SK-N-SH (cell line): ENCODE results near the gene PLPP2. TPM values are rescaled to one million over a fixed set of nuclear protein-coding genes. Genes with fewer than 3 reads are reported as not detected.
"Not testable (repeated sequence)": the region's sequence is repeated elsewhere in the genome, so short reads cannot be mapped to it uniquely, and the experiment has no call there.

Experiments used
- CTCF ChIA-PET: fragments of 300-600, 350-600 bp; formaldehyde crosslinking; extraction: SDS; loops from one replicate; lab custom pipeline; 2021; lab: Yijun Ruan, JAX
- POLR2A ChIA-PET: fragments of 350-600 bp; sonication (Branson Sonifier 250); formaldehyde crosslinking; extraction: SDS; loops from one replicate; lab custom pipeline; 2020; ENCODE audit warnings: antibody characterized with exemption, inconsistent platforms; lab: Yijun Ruan, JAX
- DNase-seq: peaks from one replicate; pipeline ENCODE4 v3.0.0; 2012
- H2AFZ ChIP-seq: fragments of 200-600 bp; sonication (generic); 2 replicates; pipeline ENCODE4 v1.8.1; 2016; ENCODE audit warnings: antibody characterized with exemption, mild to moderate bottlenecking, low read depth
- H3F3A ChIP-seq: fragments of 200-600 bp; sonication (generic); replicated peaks from 2 replicates; pipeline ENCODE3; 2016; ENCODE audit warnings: antibody characterized with exemption, mild to moderate bottlenecking; ENCODE audit not compliant: insufficient read depth
- H3K27ac ChIP-seq, 2 experiments: fragments of 200-500 bp in 1 of 2; fragments of 200-600 bp in 1 of 2; sonication (Bioruptor generic) in 1 of 2; sonication (generic), shearing (Covaris generic) in 1 of 2; 2 replicates each; pipeline versions ENCODE4 v1.5.1 to v1.6.1; 2014 to 2016; ENCODE audit warnings: low read depth in 2 of 2, inconsistent platforms in 1 of 2, low read length in 1 of 2, mild to moderate bottlenecking in 1 of 2, mixed read lengths in 1 of 2
- H3K27me3 ChIP-seq: fragments of 200-600 bp; sonication (generic), shearing (Covaris generic); 2 replicates; pipeline ENCODE4 v1.6.1; 2016; ENCODE audit warnings: mixed run types; ENCODE audit not compliant: insufficient read depth
- H3K36me3 ChIP-seq, 2 experiments: fragments of 200-500 bp in 1 of 2; fragments of 200-600 bp in 1 of 2; sonication (Bioruptor generic) in 1 of 2; sonication (generic) in 1 of 2; replicated peaks in 1 of 2; 2 replicates each; pipeline versions ENCODE3 to v1.5.1; 2014 to 2016; ENCODE audit warnings: low read length in 1 of 2, mild to moderate bottlenecking in 1 of 2; ENCODE audit not compliant: insufficient read depth in 2 of 2, control insufficient read depth in 1 of 2
- H3K4me1 ChIP-seq, 2 experiments: fragments of 200-500 bp in 1 of 2; fragments of 200-600 bp in 1 of 2; sonication (Bioruptor generic) in 1 of 2; sonication (generic), shearing (Covaris generic) in 1 of 2; 2 replicates each; pipeline versions ENCODE4 v1.5.1 to v1.6.1; 2014 to 2016; ENCODE audit warnings: low read depth in 1 of 2, low read length in 1 of 2, mixed run types in 1 of 2; ENCODE audit not compliant: insufficient read depth in 2 of 2, control insufficient read depth in 1 of 2
- H3K4me2 ChIP-seq: fragments of 200-600 bp; sonication (generic), shearing (Covaris generic); 2 replicates; pipeline ENCODE4 v1.6.1; 2017; ENCODE audit warnings: mixed run types
- H3K4me3 ChIP-seq, 2 experiments: fragments of 200-500 bp in 1 of 2; fragments of 200-600 bp in 1 of 2; sonication (Bioruptor generic) in 1 of 2; sonication (generic), shearing (Covaris generic) in 1 of 2; 2 replicates each; pipeline versions ENCODE4 v1.5.1 to v1.8.1; 2014 to 2016; ENCODE audit warnings: low read depth in 2 of 2, inconsistent platforms in 1 of 2, low read length in 1 of 2, mild to moderate bottlenecking in 1 of 2, mixed read lengths in 1 of 2, moderate library complexity in 1 of 2
- H3K79me2 ChIP-seq: fragments of 200-600 bp; sonication (generic); 2 replicates; pipeline ENCODE4 v1.8.1; 2017; ENCODE audit warnings: mild to moderate bottlenecking; ENCODE audit not compliant: insufficient read depth
- H3K9ac ChIP-seq: fragments of 200-600 bp; sonication (generic); 2 replicates; pipeline ENCODE4 v1.6.1; 2017; ENCODE audit warnings: mixed run types
- H3K9me2 ChIP-seq: fragments of 200-600 bp; sonication (generic); 2 replicates; pipeline ENCODE4 v1.6.1; 2017; ENCODE audit warnings: mixed run types
- H3K9me3 ChIP-seq: fragments of 200-600 bp; sonication (generic); 2 replicates; pipeline ENCODE4 v1.6.1; 2017; ENCODE audit warnings: mixed run types, mild to moderate bottlenecking, moderate library complexity
- H4K20me1 ChIP-seq: fragments of 200-600 bp; sonication (generic); 2 replicates; pipeline ENCODE4 v1.6.1; 2017; ENCODE audit warnings: mild to moderate bottlenecking, mixed run types; ENCODE audit not compliant: insufficient read depth
- FOXJ3 ChIP-seq: sonication (generic); formaldehyde crosslinking; IDR thresholded peaks from 2 replicates; pipeline ENCODE4 v1.5.1; 2020; ENCODE audit warnings: mild to moderate bottlenecking, missing genetic modification reagents
- GABPA ChIP-seq: IDR thresholded peaks from 2 replicates; pipeline ENCODE4 v1.4.0; 2012; ENCODE audit warnings: low read depth, mild to moderate bottlenecking
- NFIC ChIP-seq: IDR thresholded peaks from 2 replicates; pipeline ENCODE4 v1.4.0; 2012; ENCODE audit warnings: borderline replicate concordance
- SMC3 ChIP-seq: IDR thresholded peaks from 2 replicates; pipeline ENCODE4 v1.6.1; 2012; ENCODE audit warnings: low read depth, low read length, improper control_type of control experiment
- TEAD4 ChIP-seq: IDR thresholded peaks from 2 replicates; pipeline ENCODE4 v1.4.0; 2012; ENCODE audit warnings: mild to moderate bottlenecking, borderline replicate concordance; ENCODE audit not compliant: insufficient read depth
- WGBS: methylation state at CpG from one replicate; pipeline ENCODE4 v1.1.6; 2017; ENCODE audit warnings: low lambda C conversion rate; 5-methylcytosine and 5-hydroxymethylcytosine counted together
- polyA plus RNA-seq, 3 experiments: library from polyadenylated mRNA; depleted of rRNA; stranded (reverse); fragments of >200 nt; gene quantifications; 2 replicates each; pipeline ENCODE4 v1.2.3, GENCODE V29; 2012
- TF ChIP-seq, protein P1 (sequence below): fragments of 150-350 bp; IDR thresholded peaks from 2 replicates; pipeline ENCODE4 v1.6.1; 2017; ENCODE audit warnings: antibody characterized with exemption, low read length, low read depth, borderline replicate concordance
- TF ChIP-seq, protein P2 (sequence below): IDR thresholded peaks from 2 replicates; pipeline ENCODE4; 2012

Gene PLPP2
- polyA plus RNA-seq, 1 of the 3 experiments (the other 2 are of a cell fraction) = 33.6 TPM

DNA sequence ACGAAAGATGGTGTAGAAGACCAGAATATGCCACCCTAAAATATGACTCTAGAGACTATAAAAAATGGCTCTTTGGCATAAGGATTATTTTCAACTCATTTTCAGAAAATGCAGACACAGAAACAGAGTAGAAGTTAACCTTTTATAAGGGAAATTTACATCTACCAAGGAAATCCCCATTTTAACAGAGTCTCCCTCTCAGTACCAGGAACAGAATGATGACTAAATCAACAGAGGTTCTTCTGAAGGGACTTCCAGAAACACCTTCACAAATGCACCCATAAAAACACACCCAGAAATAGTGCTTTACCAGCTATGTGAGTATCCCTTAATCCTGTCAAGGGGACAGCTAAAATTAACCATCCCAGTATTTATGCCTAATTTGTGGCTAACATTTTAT is 29.1 kb downstream of the PLPP2 start:
- CTCF ChIA-PET = no interaction called here

DNA sequence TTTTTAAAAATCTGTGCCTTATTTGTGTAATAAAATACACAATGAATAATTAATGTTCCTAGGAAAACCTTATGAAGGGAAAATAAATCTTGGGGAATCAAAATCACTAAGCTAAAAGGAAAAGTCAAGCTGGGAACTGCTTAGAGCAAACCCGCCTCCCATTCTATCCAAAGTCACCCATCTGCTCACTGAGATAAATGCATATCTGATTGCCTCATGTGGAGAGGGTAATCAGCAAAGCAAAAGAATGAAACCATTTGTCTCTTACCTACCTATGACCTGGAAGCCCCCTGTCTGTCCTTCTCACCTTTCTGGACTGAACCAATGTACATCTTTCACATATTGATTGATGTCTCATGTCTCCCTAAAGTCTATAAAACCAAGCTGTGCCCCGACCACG is 34.4 kb downstream of the PLPP2 start:
- H3K36me3 ChIP-seq, H3K9me2 ChIP-seq, H3K9ac ChIP-seq, H3K4me3 ChIP-seq, H3K4me1 ChIP-seq, H3K9me3 ChIP-seq, H3K27me3 ChIP-seq, H2AFZ ChIP-seq, H3K27ac ChIP-seq, CTCF ChIA-PET, H3K4me2 ChIP-seq, H3K79me2 ChIP-seq, DNase-seq, H3F3A ChIP-seq, H4K20me1 ChIP-seq, POLR2A ChIA-PET: not testable (repeated sequence)
- 30% methylated on average over 3 of the region's 3 CpGs for WGBS

More for the DNA sequence above, 29.1 kb downstream of the PLPP2 start:
- Histone ChIP-seq H3K9me2 (no peaks in the 10 kb centered on the region), H2AFZ (no peak overlapping the region), H3K79me2 (no peaks in the 10 kb centered on the region), H4K20me1 (no peaks in the 10 kb centered on the region), H3F3A (peaks cover 4% of the 10 kb centered on the region), H3K27me3 (no peaks in the 10 kb centered on the region), H3K4me3 (no peak overlapping the region), H3K9ac (no peak overlapping the region), H3K4me1 (peaks cover 0 to 3% of the 10 kb centered on the region in 2 experiments; a peak in 1 of 4 replicates), H3K36me3 (no peaks in the 10 kb centered on the region), H3K27ac (no peak overlapping the region), H3K9me3 (no peaks in the 10 kb centered on the region), H3K4me2 (no peak overlapping the region)
- peak; percentile 0 for DNase-seq
- WGBS = 88% methylated on average over 1 of the region's 1 CpG
- POLR2A ChIA-PET = no interaction called here
- TF ChIP-seq SMC3 = no peak
- TF ChIP-seq FOXJ3 (CRISPR knock-in tag) = no peak
- TF ChIP-seq TEAD4 = no peak
- TF ChIP-seq, protein P1, sequence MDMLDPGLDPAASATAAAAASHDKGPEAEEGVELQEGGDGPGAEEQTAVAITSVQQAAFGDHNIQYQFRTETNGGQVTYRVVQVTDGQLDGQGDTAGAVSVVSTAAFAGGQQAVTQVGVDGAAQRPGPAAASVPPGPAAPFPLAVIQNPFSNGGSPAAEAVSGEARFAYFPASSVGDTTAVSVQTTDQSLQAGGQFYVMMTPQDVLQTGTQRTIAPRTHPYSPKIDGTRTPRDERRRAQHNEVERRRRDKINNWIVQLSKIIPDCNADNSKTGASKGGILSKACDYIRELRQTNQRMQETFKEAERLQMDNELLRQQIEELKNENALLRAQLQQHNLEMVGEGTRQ = no peak
- TF ChIP-seq, protein P2, sequence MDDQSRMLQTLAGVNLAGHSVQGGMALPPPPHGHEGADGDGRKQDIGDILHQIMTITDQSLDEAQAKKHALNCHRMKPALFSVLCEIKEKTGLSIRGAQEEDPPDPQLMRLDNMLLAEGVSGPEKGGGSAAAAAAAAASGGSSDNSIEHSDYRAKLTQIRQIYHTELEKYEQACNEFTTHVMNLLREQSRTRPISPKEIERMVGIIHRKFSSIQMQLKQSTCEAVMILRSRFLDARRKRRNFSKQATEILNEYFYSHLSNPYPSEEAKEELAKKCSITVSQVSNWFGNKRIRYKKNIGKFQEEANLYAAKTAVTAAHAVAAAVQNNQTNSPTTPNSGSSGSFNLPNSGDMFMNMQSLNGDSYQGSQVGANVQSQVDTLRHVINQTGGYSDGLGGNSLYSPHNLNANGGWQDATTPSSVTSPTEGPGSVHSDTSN = no peak
- no peak for TF ChIP-seq GABPA
- TF ChIP-seq NFIC = no peak

- H3K9me2 ChIP-seq, DNase-seq, POLR2A ChIA-PET, H3K9ac ChIP-seq, H3K36me3 ChIP-seq, H3K9me3 ChIP-seq, H3K27ac ChIP-seq, CTCF ChIA-PET, H3K4me2 ChIP-seq, H3F3A ChIP-seq, H3K27me3 ChIP-seq, H4K20me1 ChIP-seq, H3K79me2 ChIP-seq, H2AFZ ChIP-seq, H3K4me1 ChIP-seq, H3K4me3 ChIP-seq: not testable (repeated sequence)
- whole genome bisulfite sequencing = 6% methylated on average over 7 of the region's 7 CpGs
Measured at GRCh38 chr19:252421-253186, 38.6 kb downstream of the PLPP2 start.
